Mucosa of gallbladder (tissue), 1 donor: ENCODE results near the gene KNDC1. TPM values are rescaled to one million over a fixed set of nuclear protein-coding genes. Genes with fewer than 3 reads are reported as not detected.

Source experiments
- DNase-seq: peaks from one replicate; pipeline ENCODE4 v3.0.0-alpha.2; 2020; ENCODE audit warnings: low spot score
- total RNA-seq: library from RNA; stranded (reverse); gene quantifications from one replicate; pipeline ENCODE4 v1.2.1, GENCODE V29; 2021
- donor health status: DM: no; HTN: no; CAD: no.

KNDC1 gene
- total RNA-seq, 1 donor from 2014 or later = 5.2 TPM

GRCh38 chr10:133241501-133242205 is 81.6 kb downstream of the KNDC1 start:
- DNase-seq = no peak

- DNase-seq = no peak
Measured at GRCh38 chr10:133242611-133243356, 82.8 kb downstream of the KNDC1 start.

- DNase-seq = no peak
Measured at GRCh38 chr10:133243593-133243992, 83.6 kb downstream of the KNDC1 start.

- DNase-seq = no peak
Measured at GRCh38 chr10:133245439-133246235, 85.6 kb downstream of the KNDC1 start.

GRCh38 chr10:133246236-133246626 is 86.2 kb downstream of the KNDC1 start:
- DNase-seq = no peak

- no peak for DNase-seq
Measured at GRCh38 chr10:133247681-133248333, 87.8 kb downstream of the KNDC1 start.

GRCh38 chr10:133248334-133248715 is 88.3 kb downstream of the KNDC1 start:
- DNase-seq = no peak

- DNase-seq = no peak
Measured at GRCh38 chr10:133249094-133249780, 89.2 kb downstream of the KNDC1 start.

GRCh38 chr10:133249975-133250754 is 90.1 kb downstream of the KNDC1 start:
- DNase-seq = no peak

GRCh38 chr10:133251388-133252222 is 91.6 kb downstream of the KNDC1 start:
- DNase-seq = no peak

GRCh38 chr10:133252223-133252552 is 92.2 kb downstream of the KNDC1 start:
- no peak for DNase-seq

- no peak for DNase-seq
Measured at GRCh38 chr10:133253361-133253955, 93.4 kb downstream of the KNDC1 start.

- DNase-seq = no peak
Measured at GRCh38 chr10:133254421-133255120, 94.6 kb downstream of the KNDC1 start.

GRCh38 chr10:133255323-133255722 is 95.3 kb downstream of the KNDC1 start:
- no peak for DNase-seq

GRCh38 chr10:133257489-133258065 is 97.6 kb downstream of the KNDC1 start:
- DNase-seq = peak; percentile 64

- DNase-seq = peak; percentile 66
Measured at GRCh38 chr10:133258066-133258817, 98.2 kb downstream of the KNDC1 start.

GRCh38 chr10:133258818-133259601 is 99.0 kb downstream of the KNDC1 start:
- DNase-seq = peak; percentile 76
